Peyer's patch (tissue), 4 donors: ENCODE results near the gene MYBPC3.

Experiments
- CTCF ChIP-seq, 6 experiments: fragments of 450-650 bp in 4 of 6; fragments of 200-600 bp in 2 of 6; sonication (generic) in 1 of 6; IDR thresholded peaks; one replicate each; pipeline ENCODE4 v1.5.1; 2017 to 2019; ENCODE audit warnings: antibody characterized with exemption in 6 of 6, mild to moderate bottlenecking in 3 of 6, moderate library complexity in 1 of 6
- POLR2A ChIP-seq, 2 donors: fragments of 450-650 bp; IDR thresholded peaks; one replicate each; pipeline ENCODE4 v1.5.1; 2017; ENCODE audit warnings: antibody characterized with exemption in 2 of 2, mild to moderate bottlenecking in 2 of 2, moderate library complexity in 2 of 2

- TF ChIP-seq CTCF (IDR thresholded peaks at IDR 0.05) (no peak), POLR2A (IDR thresholded peaks at IDR 0.05) (no peak)
Observed at GRCh38 chr11:47356129-47356997, 3.9 kb upstream of the MYBPC3 start.
